PC-3 (cell line): ENCODE data around the gene SLTM.

ENCODE experiments used
- EZH2 ChIP-seq: fragments of 300-600 bp; sonication (generic); IDR thresholded peaks from one replicate; pipeline ENCODE4 v1.6.1; 2017; ENCODE audit warnings: antibody characterized with exemption, mild to moderate bottlenecking, low read length; ENCODE audit not compliant: unreplicated experiment
- EZH2phosphoT487 ChIP-seq: fragments of 300-600 bp; sonication (generic); IDR thresholded peaks from 2 replicates; pipeline ENCODE4 v1.6.1; 2018; ENCODE audit warnings: mild to moderate bottlenecking, antibody characterized with exemption, low read length, borderline replicate concordance
- TF ChIP-seq, protein P1 (sequence below): fragments of 300-600 bp; sonication (generic); conservative IDR thresholded peaks from 2 replicates; pipeline ENCODE4 v1.5.1; 2017; ENCODE audit warnings: antibody characterized with exemption, low read depth, mild to moderate bottlenecking, low read length

DNA sequence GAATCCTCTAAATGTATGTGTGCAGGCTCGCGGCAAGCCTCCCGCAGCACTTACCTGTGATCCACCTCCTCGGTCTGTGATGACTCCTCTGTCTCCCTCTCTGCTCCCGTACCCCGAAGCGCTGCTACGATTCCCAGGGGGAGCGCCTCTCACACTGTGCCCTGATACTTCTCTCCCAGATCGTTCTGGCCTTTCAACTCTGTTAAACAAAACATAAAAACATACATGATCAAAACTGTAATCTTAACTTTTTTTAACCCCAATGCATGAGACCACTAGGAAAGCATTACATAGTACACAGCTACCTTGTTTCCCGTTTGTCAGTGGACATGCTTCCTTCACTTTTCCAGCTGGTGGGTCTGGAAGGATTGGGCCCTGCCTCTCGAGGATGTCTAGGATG lies 46.6 kb downstream of the SLTM start:
- TF ChIP-seq, protein P1, sequence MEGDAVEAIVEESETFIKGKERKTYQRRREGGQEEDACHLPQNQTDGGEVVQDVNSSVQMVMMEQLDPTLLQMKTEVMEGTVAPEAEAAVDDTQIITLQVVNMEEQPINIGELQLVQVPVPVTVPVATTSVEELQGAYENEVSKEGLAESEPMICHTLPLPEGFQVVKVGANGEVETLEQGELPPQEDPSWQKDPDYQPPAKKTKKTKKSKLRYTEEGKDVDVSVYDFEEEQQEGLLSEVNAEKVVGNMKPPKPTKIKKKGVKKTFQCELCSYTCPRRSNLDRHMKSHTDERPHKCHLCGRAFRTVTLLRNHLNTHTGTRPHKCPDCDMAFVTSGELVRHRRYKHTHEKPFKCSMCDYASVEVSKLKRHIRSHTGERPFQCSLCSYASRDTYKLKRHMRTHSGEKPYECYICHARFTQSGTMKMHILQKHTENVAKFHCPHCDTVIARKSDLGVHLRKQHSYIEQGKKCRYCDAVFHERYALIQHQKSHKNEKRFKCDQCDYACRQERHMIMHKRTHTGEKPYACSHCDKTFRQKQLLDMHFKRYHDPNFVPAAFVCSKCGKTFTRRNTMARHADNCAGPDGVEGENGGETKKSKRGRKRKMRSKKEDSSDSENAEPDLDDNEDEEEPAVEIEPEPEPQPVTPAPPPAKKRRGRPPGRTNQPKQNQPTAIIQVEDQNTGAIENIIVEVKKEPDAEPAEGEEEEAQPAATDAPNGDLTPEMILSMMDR: no peak
- TF ChIP-seq EZH2: no peak
- TF ChIP-seq EZH2phosphoT487: no peak
